GM12878 (cell line): ENCODE data around the gene CDC42BPB. TPM values are rescaled to one million over a fixed set of nuclear protein-coding genes. Genes with fewer than 3 reads are reported as not detected.

ENCODE experiments used
- ATAC-seq: fragments of 200-7000 bp; cut with Tn5 transposase; 3 replicates; pipeline ENCODE4 v1.9.1; 2020; ENCODE audit warnings: mild to moderate bottlenecking, moderate library complexity
- BruUV-seq: library from RNA; stranded (reverse); fragments of 400-500 nt; replicated peaks from 2 replicates; lab custom pipeline; 2021; lab: Mats Ljungman, UMichigan
- CTCF ChIA-PET: fragments of 300-600 bp; sonication (Branson Sonifier 250); formaldehyde crosslinking; extraction: SDS; loops from one replicate; lab custom pipeline; 2021; ENCODE audit warnings: inconsistent platforms; lab: Yijun Ruan, JAX
- POLR2A ChIA-PET: fragments of 350-600 bp; formaldehyde crosslinking; extraction: SDS; loops from one replicate; lab custom pipeline; 2021; ENCODE audit warnings: inconsistent platforms; lab: Charles Lee
- RAD21 ChIA-PET: fragments of 300-600 bp; sonication (Branson Sonifier 250); formaldehyde crosslinking; loops from one replicate; lab custom pipeline; 2023; ENCODE audit warnings: antibody characterized with exemption; ENCODE audit not compliant: unreplicated experiment; lab: Charles Lee
- SMC1A ChIA-PET: fragments of 300-600 bp; sonication (Branson Sonifier 250); formaldehyde crosslinking; loops from one replicate; lab custom pipeline; 2023; ENCODE audit not compliant: unreplicated experiment, uncharacterized antibody; lab: Charles Lee
- DNase-seq: peaks from one replicate; pipeline ENCODE4 v3.0.0-alpha.2; 2011; ENCODE audit warnings: low read depth, low spot score
- FAIRE-seq: peaks from 3 replicates; lab custom pipeline; 2011; peaks lifted over from hg19 to GRCh38; lab: Jason Lieb, UNC
- H2AFZ ChIP-seq: 2 replicates; pipeline ENCODE4 v1.6.0; 2011; ENCODE audit warnings: low read depth, low read length, control low read depth; ENCODE audit not compliant: control insufficient read depth
- H3K27ac ChIP-seq: 2 replicates; pipeline ENCODE4 v1.5.1; 2011; ENCODE audit warnings: control low read depth; ENCODE audit not compliant: control insufficient read depth, insufficient read depth
- H3K27me3 ChIP-seq, 2 experiments: replicated peaks in 1 of 2; 2 replicates each; pipeline versions ENCODE4 v1.6.0 to v1.6.1; 2011; ENCODE audit warnings: low read length in 1 of 2; ENCODE audit not compliant: control insufficient read depth in 2 of 2, insufficient read depth in 2 of 2
- H3K36me3 ChIP-seq, 2 experiments: 2 replicates each; pipeline ENCODE4 v1.5.1; 2011; ENCODE audit warnings: low read length in 1 of 2; ENCODE audit not compliant: control insufficient read depth in 2 of 2, insufficient read depth in 2 of 2
- H3K4me1 ChIP-seq: 2 replicates; pipeline ENCODE4 v1.6.1; 2011; ENCODE audit warnings: mild to moderate bottlenecking, low read length, moderate library complexity, mixed read lengths; ENCODE audit not compliant: control insufficient read depth, insufficient read depth
- H3K4me2 ChIP-seq: 2 replicates; pipeline ENCODE4 v1.6.0; 2011; ENCODE audit warnings: control low read depth; ENCODE audit not compliant: control insufficient read depth, insufficient read depth
- H3K4me3 ChIP-seq: fragments of 200-600 bp; sonication (generic); 2 replicates; pipeline ENCODE4 v1.5.1; 2016
- H3K79me2 ChIP-seq: 2 replicates; pipeline ENCODE4 v1.6.0; 2011; ENCODE audit warnings: low read length; ENCODE audit not compliant: control insufficient read depth, insufficient read depth
- H3K9ac ChIP-seq: 2 replicates; pipeline ENCODE4 v1.8.0; 2011; ENCODE audit warnings: low read length, control low read depth, mixed read lengths; ENCODE audit not compliant: control insufficient read depth, insufficient read depth
- H3K9me3 ChIP-seq: replicated peaks from 3 replicates; pipeline ENCODE4 v1.5.1; 2011; ENCODE audit warnings: mild to moderate bottlenecking, low read length; ENCODE audit not compliant: control insufficient read depth, insufficient read depth
- H4K20me1 ChIP-seq: 2 replicates; pipeline ENCODE4 v1.6.0; 2011; ENCODE audit not compliant: control insufficient read depth, insufficient read depth
- ASH2L ChIP-seq: fragments of 300-600, 200-600 bp; sonication (generic); IDR thresholded peaks from 2 replicates; pipeline ENCODE4 v1.6.1; 2017; ENCODE audit warnings: low read depth, mild to moderate bottlenecking, borderline replicate concordance
- BRCA1 ChIP-seq: IDR thresholded peaks from 2 replicates; pipeline ENCODE4 v1.6.1; 2011; ENCODE audit warnings: low read depth, low read length, improper control_type of control experiment
- IRF4 ChIP-seq: IDR thresholded peaks from 2 replicates; pipeline ENCODE4 v1.6.1; 2011; ENCODE audit warnings: low read depth, low read length
- KDM1A ChIP-seq: fragments of 200-600 bp; sonication (generic); IDR thresholded peaks from 2 replicates; pipeline ENCODE4 v1.6.1; 2016; ENCODE audit warnings: borderline replicate concordance
- RAD51 ChIP-seq: fragments of 450-650 bp; IDR thresholded peaks from 2 replicates; pipeline ENCODE4 v1.6.1; 2016; ENCODE audit warnings: moderate library complexity, mild to moderate bottlenecking, inconsistent platforms
- RELA ChIP-seq: fragments of 450-650 bp; IDR thresholded peaks from 2 replicates; pipeline ENCODE4 v1.8.0; 2014; ENCODE audit warnings: borderline replicate concordance; ENCODE audit not compliant: partially characterized antibody
- SPI1 ChIP-seq: IDR thresholded peaks from 2 replicates; pipeline ENCODE4 v1.6.1; 2011; ENCODE audit warnings: low read depth, mild to moderate bottlenecking, low read length, moderate library complexity, borderline replicate concordance; ENCODE audit not compliant: insufficient read depth
- SREBF2 ChIP-seq: IDR thresholded peaks from 2 replicates; pipeline ENCODE4 v1.6.1; 2012; ENCODE audit warnings: mild to moderate bottlenecking, low read length
- STAT3 ChIP-seq: IDR thresholded peaks from 2 replicates; pipeline ENCODE4 v1.6.1; 2011; ENCODE audit warnings: low read depth, low read length, improper control_type of control experiment
- WGBS: methylation state at CpG from one replicate; pipeline ENCODE4 v1.1.6; 2016; ENCODE audit warnings: low lambda C conversion rate; ENCODE audit not compliant: insufficient replicate concordance, insufficient coverage; ENCODE audit errors: missing lambda C conversion rate; 5-methylcytosine and 5-hydroxymethylcytosine counted together
- in situ Hi-C: fragments of 300-500 bp; cut with MboI; formaldehyde crosslinking; loops from 9 replicates; pipeline ENCODE4 v1.14.3; 2018; ENCODE audit warnings: mixed read lengths
- intact Hi-C: fragments of 100-400 bp; cut with micrococcal nuclease; formaldehyde crosslinking; loops from one replicate; pipeline ENCODE4 v1.14.2; 2022; ENCODE audit not compliant: unreplicated experiment
- polyA plus RNA-seq, 11 experiments: library from polyadenylated mRNA; depleted of rRNA in 4 of 11; unstranded in 6 of 11; stranded (reverse) in 5 of 11; fragments of >200 nt; fragmentation: Nextera tagmentation in 4 of 11; fragmentation: Illumina TruSeq in 1 of 11; extraction: Ambion mirVana in 4 of 11; extraction: Trizol in 1 of 11; gene quantifications; 1 replicate in 1 of 11; 2 replicates in 10 of 11; pipeline versions ENCODE4 v1.2.1 to v1.2.3, GENCODE V29; 2011 to 2016; ENCODE audit warnings: inconsistent platforms in 2 of 11, missing spikeins in 2 of 11, low read depth in 1 of 11
- total RNA-seq, 4 experiments: library from RNA; depleted of rRNA in 3 of 4; stranded (reverse); fragments of >200 nt in 3 of 4; fragmentation: Illumina TruSeq in 1 of 4; extraction: Trizol in 1 of 4; gene quantifications; 2 replicates each; pipeline versions ENCODE4 v1.2.1 to v1.2.3, GENCODE V29; 2013 to 2021
- TF ChIP-seq, protein P1 (sequence below): fragments of 450-650 bp; conservative IDR thresholded peaks from 2 replicates; pipeline ENCODE4 v1.6.1; 2017; ENCODE audit warnings: mild to moderate bottlenecking, moderate library complexity

CDC42BPB gene
- total and polyA plus RNA-seq, 10 of the 15 experiments (the other 5 are each of a cell fraction or from before 2014, with no cell fraction given): 0.42 to 22.1 (median 13.3) TPM

GRCh38 chr14:103066399-103066798, 9.1 kb upstream of the CDC42BPB start (continued):
- TF ChIP-seq IRF4 (no peak), SPI1 (no peak)

DNA sequence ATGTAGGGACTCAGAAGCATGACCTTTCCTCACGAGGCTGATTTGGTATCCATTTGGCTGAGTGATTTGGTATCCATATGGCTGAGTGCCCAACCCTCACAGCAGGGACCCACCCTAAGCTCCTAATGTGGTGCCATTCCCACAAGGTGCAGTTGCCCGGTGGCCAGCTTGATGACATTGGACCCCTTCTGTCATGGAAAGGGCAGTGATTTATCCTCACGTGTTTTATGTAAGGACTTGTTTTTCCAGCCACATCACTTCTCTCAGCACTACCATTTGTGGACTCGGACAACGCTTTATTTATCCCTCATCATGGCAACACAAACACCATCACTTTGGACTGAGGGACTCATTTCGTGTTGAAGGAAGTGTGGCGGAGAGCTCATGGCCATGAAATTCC, 8.5 kb upstream of the CDC42BPB start:
- ChIA-PET SMC1A (interaction anchor here (1.2 kb wide), 1 partner anchor 9 kb away, joined by 3 read pairs; no protein-coding TSS in a partner anchor), RAD21 (no interaction called here), POLR2A (interaction anchor here (0.5 kb wide), 1 partner anchor 207 kb away, joined by 4 read pairs; no protein-coding TSS in a partner anchor), CTCF (interaction anchor here (0.5 kb wide), 1 partner anchor 93 kb away, joined by 3 read pairs; no protein-coding TSS in a partner anchor)
- no peaks in the 10 kb centered on the region for H3K36me3 ChIP-seq
- H3K4me2 ChIP-seq: no peak overlapping the region
- H3K79me2 ChIP-seq: no peaks in the 10 kb centered on the region
- intact Hi-C loops: no loop called here
- no peaks in the 10 kb centered on the region; a peak in 1 of 4 replicates for H3K27me3 ChIP-seq
- H2AFZ ChIP-seq: no peak overlapping the region
- H3K4me3 ChIP-seq: no peak overlapping the region
- H4K20me1 ChIP-seq: no peaks in the 10 kb centered on the region
- no TSS peak for BruUV-seq
- H3K9me3 ChIP-seq: no peaks in the 10 kb centered on the region
- TF ChIP-seq SREBF2 (no peak), STAT3 (no peak), ASH2L (no peak), RELA (no peak), KDM1A (no peak), BRCA1 (no peak), RAD51 (no peak)
- TF ChIP-seq, protein P1, sequence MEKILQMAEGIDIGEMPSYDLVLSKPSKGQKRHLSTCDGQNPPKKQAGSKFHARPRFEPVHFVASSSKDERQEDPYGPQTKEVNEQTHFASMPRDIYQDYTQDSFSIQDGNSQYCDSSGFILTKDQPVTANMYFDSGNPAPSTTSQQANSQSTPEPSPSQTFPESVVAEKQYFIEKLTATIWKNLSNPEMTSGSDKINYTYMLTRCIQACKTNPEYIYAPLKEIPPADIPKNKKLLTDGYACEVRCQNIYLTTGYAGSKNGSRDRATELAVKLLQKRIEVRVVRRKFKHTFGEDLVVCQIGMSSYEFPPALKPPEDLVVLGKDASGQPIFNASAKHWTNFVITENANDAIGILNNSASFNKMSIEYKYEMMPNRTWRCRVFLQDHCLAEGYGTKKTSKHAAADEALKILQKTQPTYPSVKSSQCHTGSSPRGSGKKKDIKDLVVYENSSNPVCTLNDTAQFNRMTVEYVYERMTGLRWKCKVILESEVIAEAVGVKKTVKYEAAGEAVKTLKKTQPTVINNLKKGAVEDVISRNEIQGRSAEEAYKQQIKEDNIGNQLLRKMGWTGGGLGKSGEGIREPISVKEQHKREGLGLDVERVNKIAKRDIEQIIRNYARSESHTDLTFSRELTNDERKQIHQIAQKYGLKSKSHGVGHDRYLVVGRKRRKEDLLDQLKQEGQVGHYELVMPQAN: no peak
- DNase-seq (no peak), FAIRE-seq (no peak), ATAC-seq (no peak)
- H3K9ac ChIP-seq: no peak overlapping the region
- WGBS: 39% methylated on average over 7 of the region's 7 CpGs
- in situ Hi-C loops: no loop called here
- no peak overlapping the region for H3K27ac ChIP-seq
- H3K4me1 ChIP-seq: no peaks in the 10 kb centered on the region
